ENCODE results near the gene SPECC1L.

GRCh38 chr22:24361976-24362646 is 91.5 kb downstream of the SPECC1L start:
- TF ChIP-seq CTCF (IDR thresholded peaks at IDR 0.05; ENCODE audit: insufficient read depth, low read length, poor library complexity, severe bottlenecking) (no peak), EZH2phosphoT487 (conservative IDR thresholded peaks at IDR 0.05; ENCODE audit: low read length) (no peak)

Measured in SU-DHL-6 (cell line).